ENCODE measurements around the gene ATP6V0E2.

DNA sequence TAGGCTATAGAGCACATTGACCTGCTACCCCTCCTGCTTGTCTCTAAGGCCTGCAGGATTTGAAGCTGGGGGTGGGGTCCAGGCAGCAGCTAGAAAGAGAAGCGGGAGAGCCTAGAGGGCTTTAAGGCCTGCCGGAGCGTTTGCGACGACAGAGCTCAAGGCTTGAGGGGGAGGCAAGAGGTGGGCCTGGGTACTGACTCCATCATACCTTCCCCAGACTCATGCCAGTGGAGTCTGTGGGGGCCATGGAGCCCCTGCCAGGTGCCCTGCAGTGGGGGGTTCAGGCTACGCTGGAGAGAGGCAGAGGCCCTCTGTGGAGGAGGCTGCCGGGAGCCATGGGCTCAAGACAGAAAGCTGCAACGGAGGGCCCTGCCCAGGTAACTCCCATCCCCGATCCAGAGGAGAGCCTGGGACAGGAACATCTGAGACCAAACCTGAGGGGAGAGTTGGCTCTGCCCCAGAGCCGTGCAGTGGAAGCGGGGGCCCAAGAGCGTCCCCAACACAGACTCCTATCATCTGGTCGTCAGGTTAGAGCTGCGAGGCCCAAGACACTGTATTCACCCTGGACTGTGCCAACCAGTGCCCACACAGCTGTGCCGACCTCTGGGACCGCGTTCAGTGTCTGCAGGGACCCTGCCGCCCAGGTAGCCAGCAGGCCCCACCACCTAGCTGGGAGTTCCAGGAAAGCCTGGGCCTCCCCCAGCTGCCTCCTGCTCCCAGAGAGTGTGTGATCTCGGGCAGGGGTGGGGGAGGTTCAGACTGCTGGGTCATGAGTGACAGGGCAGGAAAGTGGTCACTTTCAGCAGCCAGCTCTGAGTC, 48.8 kb upstream of the ATP6V0E2 start:
- TF ChIP-seq POLR2A (IDR thresholded peaks at IDR 0.05) = no peak
- TF ChIP-seq, protein P1, sequence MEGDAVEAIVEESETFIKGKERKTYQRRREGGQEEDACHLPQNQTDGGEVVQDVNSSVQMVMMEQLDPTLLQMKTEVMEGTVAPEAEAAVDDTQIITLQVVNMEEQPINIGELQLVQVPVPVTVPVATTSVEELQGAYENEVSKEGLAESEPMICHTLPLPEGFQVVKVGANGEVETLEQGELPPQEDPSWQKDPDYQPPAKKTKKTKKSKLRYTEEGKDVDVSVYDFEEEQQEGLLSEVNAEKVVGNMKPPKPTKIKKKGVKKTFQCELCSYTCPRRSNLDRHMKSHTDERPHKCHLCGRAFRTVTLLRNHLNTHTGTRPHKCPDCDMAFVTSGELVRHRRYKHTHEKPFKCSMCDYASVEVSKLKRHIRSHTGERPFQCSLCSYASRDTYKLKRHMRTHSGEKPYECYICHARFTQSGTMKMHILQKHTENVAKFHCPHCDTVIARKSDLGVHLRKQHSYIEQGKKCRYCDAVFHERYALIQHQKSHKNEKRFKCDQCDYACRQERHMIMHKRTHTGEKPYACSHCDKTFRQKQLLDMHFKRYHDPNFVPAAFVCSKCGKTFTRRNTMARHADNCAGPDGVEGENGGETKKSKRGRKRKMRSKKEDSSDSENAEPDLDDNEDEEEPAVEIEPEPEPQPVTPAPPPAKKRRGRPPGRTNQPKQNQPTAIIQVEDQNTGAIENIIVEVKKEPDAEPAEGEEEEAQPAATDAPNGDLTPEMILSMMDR (IDR thresholded peaks at IDR 0.05) = no peak
